CD4-positive, alpha-beta T cell treated with Interleukin-4 for 4 hours (primary cell): ENCODE data around the gene TNFRSF25.

ENCODE experiments used
- DNase-seq: peaks from one replicate; pipeline ENCODE4 v3.0.0-alpha.2; 2020

The TNFRSF25 gene

GRCh38 chr1:6414443-6414844, 51.5 kb downstream of the TNFRSF25 start:
- DNase-seq: peak; percentile 20

GRCh38 chr1:6412896-6413295, 53.1 kb downstream of the TNFRSF25 start:
- DNase-seq: no peak
